ENCODE results near the gene AXIN2. TPM values are rescaled to one million over a fixed set of nuclear protein-coding genes. Genes with fewer than 3 reads are reported as not detected.

Gene AXIN2
- total RNA-seq, 2 donors from 2014 or later: 32.3 to 54.6 TPM

GRCh38 chr17:65554553-65555223, 6.8 kb downstream of the AXIN2 start:
- peak; percentile 68 for TF ChIP-seq POLR2AphosphoS5 (IDR thresholded peaks at IDR 0.05)
- peak in 1 of 4 experiments; percentile 26 for TF ChIP-seq CTCF (IDR thresholded peaks at IDR 0.05)
- TF ChIP-seq POLR2A (IDR thresholded peaks at IDR 0.05): no peak
- peaks cover 9% of the 10 kb centered on the region for H3K4me1 ChIP-seq (replicated peaks)
- peak overlapping the region in 1 of 2 donors; percentile 55 for H3K27ac ChIP-seq
- no peaks in the 10 kb centered on the region for H3K9me3 ChIP-seq
- peak; percentile 30 for DNase-seq (ENCODE audit: low spot score)
- WGBS: 11% methylated on average over 18 of the region's 18 CpGs
- no peaks in the 10 kb centered on the region for H3K36me3 ChIP-seq
- no peaks in the 10 kb centered on the region for H3K27me3 ChIP-seq (replicated peaks; ENCODE audit: insufficient read depth)
- no peak overlapping the region for H3K4me3 ChIP-seq
- intact Hi-C loops (cut with DNase I): loop anchor here (5.0 kb wide), 3 partner anchors 37 to 262 kb away; no protein-coding TSS in a partner anchor

GRCh38 chr17:65553646-65554552, 7.5 kb downstream of the AXIN2 start:
- H3K4me3 ChIP-seq: no peak overlapping the region
- TF ChIP-seq POLR2A (IDR thresholded peaks at IDR 0.05): no peak
- no peak for TF ChIP-seq CTCF (IDR thresholded peaks at IDR 0.05)
- no peak for TF ChIP-seq POLR2AphosphoS5 (IDR thresholded peaks at IDR 0.05)
- H3K4me1 ChIP-seq (replicated peaks): peaks cover 9% of the 10 kb centered on the region
- peaks cover 0 to 6% of the 10 kb centered on the region in 2 donors for H3K36me3 ChIP-seq
- WGBS: 21% methylated on average over 10 of the region's 10 CpGs
- intact Hi-C loops (cut with DNase I): no loop called here
- H3K9me3 ChIP-seq: no peaks in the 10 kb centered on the region
- peak overlapping the region in 1 of 2 donors; percentile 55 for H3K27ac ChIP-seq
- H3K27me3 ChIP-seq (replicated peaks; ENCODE audit: insufficient read depth): no peaks in the 10 kb centered on the region
- DNase-seq (ENCODE audit: low spot score): no peak

GRCh38 chr17:65553009-65553645, 8.3 kb downstream of the AXIN2 start:
- Histone ChIP-seq H3K36me3 (peaks cover 0 to 6% of the 10 kb centered on the region in 2 donors), H3K9me3 (no peaks in the 10 kb centered on the region), H3K27me3 (replicated peaks; ENCODE audit: insufficient read depth) (no peaks in the 10 kb centered on the region), H3K27ac (no peak overlapping the region), H3K4me1 (replicated peaks) (peaks cover 9% of the 10 kb centered on the region), H3K4me3 (no peak overlapping the region)
- WGBS: 77% methylated on average over 6 of the region's 6 CpGs
- DNase-seq (ENCODE audit: low spot score): no peak
- intact Hi-C loops (cut with DNase I): no loop called here
- TF ChIP-seq CTCF (IDR thresholded peaks at IDR 0.05) (no peak), POLR2A (IDR thresholded peaks at IDR 0.05) (no peak), POLR2AphosphoS5 (IDR thresholded peaks at IDR 0.05) (no peak)

- intact Hi-C loops (cut with DNase I): no loop called here
- Histone ChIP-seq H3K27ac (no peak overlapping the region), H3K4me1 (replicated peaks) (peaks cover 9% of the 10 kb centered on the region), H3K4me3 (no peak overlapping the region), H3K27me3 (replicated peaks; ENCODE audit: insufficient read depth) (no peaks in the 10 kb centered on the region), H3K9me3 (no peaks in the 10 kb centered on the region), H3K36me3 (peaks cover 0 to 6% of the 10 kb centered on the region in 2 donors)
- 65% methylated on average over 4 of the region's 4 CpGs for WGBS
- no peak for DNase-seq (ENCODE audit: low spot score)
- TF ChIP-seq POLR2AphosphoS5 (IDR thresholded peaks at IDR 0.05) (no peak), POLR2A (IDR thresholded peaks at IDR 0.05) (no peak), CTCF (IDR thresholded peaks at IDR 0.05) (no peak)
These were observed 9.2 kb downstream of the AXIN2 start for GRCh38 chr17:65552214-65552613.
